HG02798 (cell line): Measurements from ENCODE around the gene CNBP.
"Not testable (repeated sequence)": the region's sequence is repeated elsewhere in the genome, so short reads cannot be mapped to it uniquely, and the experiment has no call there.

ENCODE experiments used
- ATAC-seq: cut with Tn5 transposase; IDR thresholded peaks from one replicate; pipeline ENCODE4 v1.9.1; 2021; ENCODE audit warnings: mild to moderate bottlenecking; ENCODE audit not compliant: unreplicated experiment, poor library complexity

Gene CNBP

DNA sequence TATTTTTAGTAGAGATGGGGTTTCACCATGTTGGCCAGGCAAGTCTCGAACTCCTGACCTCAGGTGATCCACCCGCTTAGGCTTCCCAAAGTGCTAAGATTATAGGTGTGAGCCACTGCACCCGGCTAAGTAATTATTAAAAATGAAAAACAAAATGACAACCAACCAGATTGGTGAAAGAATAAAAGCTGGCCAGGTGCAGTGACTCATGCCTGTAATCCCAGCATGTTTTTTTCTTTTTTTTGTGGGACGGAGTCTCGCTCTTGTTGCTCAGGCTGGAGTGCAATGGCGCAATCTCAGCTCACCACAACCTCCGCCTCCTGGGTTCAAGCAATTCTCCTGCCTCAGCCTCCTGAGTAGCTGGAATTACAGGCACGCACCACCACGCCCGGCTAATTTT is 47.4 kb downstream of the CNBP start:
- ATAC-seq: not testable (repeated sequence)

- no peak for ATAC-seq
Observed at GRCh38 chr3:129132097-129132866, 51.4 kb downstream of the CNBP start.

DNA sequence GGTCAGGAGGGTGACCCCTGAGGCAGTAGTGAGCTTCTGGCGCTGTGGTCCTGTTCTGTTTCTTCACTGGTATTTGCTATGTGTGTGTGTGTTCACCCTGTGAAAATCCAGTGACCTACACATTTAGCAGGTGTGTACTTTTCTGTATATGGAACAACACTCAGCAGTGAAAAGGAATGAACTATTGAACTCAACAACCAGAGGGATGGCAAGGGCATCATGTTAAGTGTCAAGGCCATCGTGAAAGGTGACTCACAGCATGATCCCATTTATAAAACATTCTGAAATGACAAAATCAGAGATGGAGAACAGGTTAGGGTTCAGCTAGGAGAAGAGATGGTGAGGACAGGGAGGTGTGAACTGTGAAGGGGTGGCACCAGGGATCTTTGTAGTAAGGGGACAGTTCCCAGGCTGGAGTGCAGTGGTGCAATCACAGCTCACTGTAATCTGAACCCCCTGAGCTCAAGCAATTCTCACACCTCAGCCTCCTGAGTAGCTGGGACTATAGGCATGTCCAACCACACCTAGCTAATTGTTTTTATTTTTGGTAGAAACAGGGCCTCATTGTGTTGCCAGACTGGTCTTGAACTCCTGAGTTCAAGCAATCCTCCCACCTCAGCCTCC is 52.1 kb downstream of the CNBP start:
- ATAC-seq: no peak

GRCh38 chr3:129130291-129130813 is 53.3 kb downstream of the CNBP start:
- ATAC-seq: no peak

DNA sequence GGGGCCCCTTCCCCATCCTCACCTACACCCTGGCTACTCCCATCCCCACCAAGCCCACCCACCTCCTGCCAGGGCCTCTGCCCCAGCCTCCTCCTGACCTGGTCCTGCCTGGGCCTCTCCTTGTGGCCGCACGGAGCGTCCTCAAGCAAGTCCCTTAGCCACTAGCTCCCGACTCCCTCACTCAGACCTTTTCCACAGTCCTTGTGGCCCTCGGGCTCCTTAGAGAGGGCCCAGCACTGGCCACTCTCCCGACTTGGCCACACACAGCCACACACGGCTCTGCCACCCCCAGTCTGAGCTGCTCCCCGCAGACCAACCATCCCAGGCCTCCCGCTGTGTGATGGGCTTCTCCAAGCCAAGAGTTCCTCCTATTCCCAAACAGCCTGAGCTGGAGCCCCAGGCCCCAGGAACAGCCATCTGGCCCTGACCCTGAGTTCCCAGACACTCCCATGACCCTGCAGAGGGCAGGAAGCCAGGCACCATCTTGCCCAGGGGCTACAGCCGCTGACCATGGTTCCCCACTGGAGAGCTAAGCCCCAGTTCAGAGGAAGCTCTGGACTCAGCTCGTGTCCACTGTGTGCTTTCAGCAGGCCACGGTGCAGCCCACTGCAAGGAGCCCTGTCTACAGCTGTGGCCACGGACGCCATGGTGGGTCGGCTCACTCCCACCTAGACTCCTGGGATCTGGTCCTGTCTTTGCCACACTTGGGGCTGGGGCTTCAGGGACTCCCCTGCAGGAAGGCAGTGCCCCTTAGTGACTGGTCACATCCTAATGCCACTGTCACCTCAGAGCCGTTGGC is 55.1 kb downstream of the CNBP start:
- no peak for ATAC-seq

- no peak for ATAC-seq
Observed at GRCh38 chr3:129126726-129127280, 56.9 kb downstream of the CNBP start.

DNA sequence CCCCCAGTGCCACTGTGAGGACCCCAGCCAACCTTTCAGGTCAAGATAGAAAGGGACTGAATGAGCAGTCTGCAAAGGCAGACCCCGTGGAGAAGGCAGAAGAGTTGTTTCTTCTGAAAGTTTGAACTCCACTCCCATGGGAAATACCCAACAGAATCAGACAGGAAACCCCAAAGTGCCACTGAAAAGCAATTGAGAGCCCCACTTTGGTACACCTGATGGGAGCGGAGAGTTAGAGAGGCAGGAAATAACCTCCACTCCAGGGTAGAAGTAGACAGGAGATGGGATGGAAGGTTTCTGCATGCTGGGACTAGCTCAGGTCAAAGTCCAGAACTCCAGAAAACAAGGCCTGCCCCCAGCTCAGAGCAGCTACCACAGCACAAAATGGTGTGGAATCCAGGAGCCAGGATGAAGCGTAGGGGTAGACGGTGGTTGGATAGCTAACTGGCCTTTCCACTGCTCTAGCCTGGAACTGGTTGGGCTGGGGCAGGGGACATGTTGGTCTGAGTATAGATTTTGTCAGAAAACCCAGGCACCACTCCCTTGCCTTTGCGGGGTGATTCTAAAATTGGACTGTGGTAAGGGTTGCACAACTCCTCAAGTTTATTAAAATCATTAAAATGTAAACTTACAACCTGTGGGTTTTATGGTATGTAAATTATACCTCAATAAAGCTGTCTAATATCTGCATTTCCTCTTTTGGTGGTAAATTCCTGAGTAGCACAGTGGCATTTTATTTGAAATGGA is 60.2 kb downstream of the CNBP start:
- no peak for ATAC-seq

DNA sequence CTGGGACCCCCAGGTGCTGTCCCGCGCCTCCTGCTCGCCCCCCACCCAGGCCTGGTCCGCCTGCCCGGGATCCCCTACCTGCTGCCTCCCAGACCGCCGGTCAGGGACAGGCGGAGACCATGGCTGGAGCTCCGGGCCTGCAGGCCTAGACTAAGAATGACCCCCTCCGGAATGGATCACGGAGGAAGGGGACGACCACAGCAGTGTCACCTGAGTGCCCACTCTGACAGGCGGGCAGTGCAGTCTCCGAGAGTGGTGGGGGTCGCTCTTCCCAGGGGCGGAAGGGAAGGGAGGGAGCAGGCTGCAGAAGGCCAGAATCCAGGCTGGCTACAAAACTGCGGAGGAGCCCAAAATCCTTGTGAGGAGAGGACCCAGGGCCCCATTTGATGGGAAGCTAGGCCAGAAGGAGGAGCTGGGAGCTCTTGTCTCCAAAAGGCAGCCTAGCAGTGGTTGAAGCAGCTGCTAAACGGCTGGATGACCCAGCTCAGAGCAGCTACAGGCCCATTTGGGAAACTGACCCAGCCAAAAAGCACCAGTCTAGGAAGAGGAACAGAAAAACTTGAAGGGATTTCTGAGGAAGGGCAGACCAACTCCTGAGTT is 61.2 kb downstream of the CNBP start:
- ATAC-seq: no peak

GRCh38 chr3:129121792-129122411 is 61.8 kb downstream of the CNBP start, which contains the start of gene RAB43:
Gene RAB43, minus strand, starts transcription at chr3:129121804. Its CDS starts 315 bp downstream, at chr3:129121489.
- peak; percentile 59 for ATAC-seq

GRCh38 chr3:129121016-129121791 is 62.5 kb downstream of the CNBP start:
- ATAC-seq: no peak

DNA sequence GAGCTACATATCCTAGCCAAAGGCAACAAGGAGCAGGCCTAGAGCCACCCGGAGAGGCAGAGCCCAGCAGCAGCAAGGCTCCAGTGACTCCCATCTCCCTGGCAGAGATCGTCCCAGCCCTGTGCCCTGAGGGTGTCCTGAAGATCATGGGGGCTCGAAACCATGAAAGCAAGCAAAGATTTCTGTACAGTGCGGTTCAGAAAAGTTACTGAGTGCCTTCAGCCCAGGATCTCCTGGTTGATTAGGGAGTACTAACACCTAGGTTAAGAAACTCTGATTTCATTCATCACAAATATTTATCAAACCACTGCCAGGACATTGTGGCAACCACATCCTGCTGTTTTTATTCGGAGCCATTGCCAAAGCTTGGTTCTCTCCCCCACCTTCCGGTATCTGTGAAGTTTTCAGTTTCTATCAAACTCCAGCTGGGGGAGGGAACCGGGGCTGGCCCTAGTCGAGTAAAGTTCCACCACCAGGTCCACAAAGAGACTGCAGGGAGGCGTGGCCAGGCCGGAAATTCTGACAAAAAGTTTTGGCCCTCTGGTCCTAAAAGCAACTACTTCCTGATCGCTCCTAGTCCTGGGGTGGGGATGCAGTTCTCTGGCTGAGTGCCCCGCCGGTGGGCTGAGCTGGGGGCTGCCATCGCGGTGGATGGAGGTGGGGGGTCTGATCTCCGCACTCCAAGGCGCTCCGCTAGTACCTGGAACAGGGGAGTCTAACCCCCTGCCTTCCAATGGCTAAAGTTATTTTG is 63.3 kb downstream of the CNBP start:
- ATAC-seq: peak; percentile 60

DNA sequence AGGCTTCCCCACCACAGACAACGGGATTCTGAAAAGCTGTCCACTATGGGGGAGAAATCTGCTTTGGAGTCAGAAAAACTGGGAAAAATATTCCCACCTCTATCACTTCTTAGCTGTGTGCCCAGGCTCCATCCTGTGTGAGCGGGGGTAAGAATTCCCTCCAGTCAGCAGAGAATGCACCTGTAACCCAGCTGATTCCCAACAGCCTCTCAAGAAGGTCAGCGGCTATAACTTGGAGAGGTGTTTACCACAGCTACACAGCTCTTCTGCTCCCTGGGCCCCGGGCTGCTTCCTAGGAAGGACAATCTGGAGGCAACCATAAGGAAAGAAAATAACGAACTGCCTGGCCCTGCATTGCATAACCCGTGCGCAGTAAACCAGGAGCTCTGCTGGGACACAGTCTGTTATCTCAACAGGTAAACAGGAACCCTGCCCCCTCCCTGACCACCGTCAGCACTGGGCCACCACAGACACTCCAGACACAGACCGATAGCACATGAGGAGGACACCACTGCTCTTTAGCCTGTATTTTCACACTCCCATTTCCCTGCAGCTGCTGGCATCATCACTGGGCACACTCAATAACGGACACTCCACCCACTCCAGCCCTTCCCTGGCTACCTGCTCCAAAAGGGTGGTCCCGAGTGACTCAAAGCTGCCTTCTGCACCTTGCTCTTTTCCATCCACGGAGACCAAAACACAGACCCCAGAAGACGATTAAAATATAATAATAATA is 64.2 kb downstream of the CNBP start:
- ATAC-seq: no peak

GRCh38 chr3:129118745-129119144 is 65.0 kb downstream of the CNBP start:
- no peak for ATAC-seq
